ENCODE results near the gene EXOC6B.

The EXOC6B gene

DNA sequence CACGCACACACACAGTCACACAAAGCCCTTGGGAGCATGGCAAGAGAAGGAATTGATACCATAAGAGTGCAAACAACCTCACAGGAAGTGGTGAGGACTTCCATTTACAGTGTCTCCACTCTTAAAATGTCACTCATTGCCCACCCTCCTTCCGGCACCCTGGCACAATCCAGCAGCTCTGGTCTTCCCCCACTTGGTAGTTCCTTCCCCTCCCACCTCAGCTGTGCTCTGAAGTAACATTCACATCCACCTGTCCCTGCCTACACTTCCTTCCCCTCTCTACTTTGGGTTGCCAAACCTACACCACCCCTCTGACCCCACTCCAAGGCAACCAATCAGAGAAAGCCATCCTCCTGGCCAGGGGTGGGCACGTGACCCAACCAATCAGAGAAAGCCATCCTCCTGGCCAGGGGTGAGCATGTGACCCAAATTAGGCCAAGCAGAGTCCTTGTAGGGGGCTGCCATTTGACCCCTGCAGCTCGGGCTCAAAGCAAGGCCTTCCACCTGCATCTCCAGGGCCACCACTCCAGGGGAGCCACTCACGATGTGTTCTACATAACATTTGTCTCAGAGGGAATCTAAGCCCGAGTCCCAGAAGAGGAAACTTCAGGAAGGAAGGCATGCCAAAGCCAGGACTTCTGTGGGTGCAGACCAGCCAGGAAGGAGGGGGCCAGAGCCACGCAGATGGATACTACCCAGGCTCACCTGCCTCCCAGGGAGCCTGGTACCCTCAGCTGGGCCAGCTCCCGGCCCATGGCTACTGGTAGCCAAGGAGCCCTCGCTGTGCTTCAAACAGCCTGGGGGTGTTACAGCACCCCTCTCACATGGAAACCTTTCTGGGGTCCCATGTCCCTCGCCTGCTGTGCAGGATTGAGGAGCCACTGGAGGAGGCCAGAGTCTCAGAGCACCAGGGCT is 699.4 kb downstream of the EXOC6B start:
- no peak for DNase-seq (ENCODE audit: low spot score)
- FAIRE-seq, result no peak

Measured in RCC 7860 (cell line).